A549 (cell line): ENCODE results near the gene MYBPC2. TPM values are rescaled to one million over a fixed set of nuclear protein-coding genes. Genes with fewer than 3 reads are reported as not detected.

Experiments used
- ATAC-seq, 2 experiments: fragments of 200-7000 bp in 1 of 2; fragments of >200 bp in 1 of 2; cut with Nextera tagmentation in 1 of 2; cut with Tn5 transposase in 1 of 2; 3 replicates each; pipeline versions ENCODE4 v1.8.0 to v1.9.1; 2018 to 2020; ENCODE audit warnings: mild to moderate bottlenecking in 1 of 2, moderate library complexity in 1 of 2
- CTCF ChIA-PET: fragments of 300-600 bp; sonication (Branson Sonifier 250); formaldehyde crosslinking; extraction: SDS; loops from one replicate; lab custom pipeline; 2021; ENCODE audit warnings: antibody characterized with exemption, inconsistent platforms; lab: Yijun Ruan, JAX
- POLR2A ChIA-PET: fragments of 350-600 bp; formaldehyde crosslinking; extraction: SDS; loops from one replicate; lab custom pipeline; 2021; ENCODE audit warnings: antibody characterized with exemption, inconsistent platforms; lab: Yijun Ruan, JAX
- DNase-seq, 2 experiments: peaks; one replicate each; pipeline versions ENCODE4 v3.0.0 to v3.0.0-alpha.2; 2011 to 2016; ENCODE audit warnings: low read depth in 1 of 2, low spot score in 1 of 2
- FAIRE-seq: peaks from 2 replicates; lab custom pipeline; 2011; peaks lifted over from hg19 to GRCh38; lab: Jason Lieb, UNC
- H3K27ac ChIP-seq, 2 experiments: fragments of >200 bp; sonication (Bioruptor Twin); formaldehyde crosslinking; 3 replicates each; pipeline ENCODE4 v1.5.1; 2016 to 2017
- H3K4me1 ChIP-seq: fragments of >200 bp; sonication (Bioruptor Twin); formaldehyde crosslinking; 3 replicates; pipeline ENCODE4 v1.6.1; 2016
- H3K4me2 ChIP-seq: fragments of >200 bp; sonication (Bioruptor Twin); formaldehyde crosslinking; 3 replicates; pipeline ENCODE4 v1.6.1; 2016
- H3K4me3 ChIP-seq: fragments of >200 bp; sonication (Bioruptor Twin); formaldehyde crosslinking; 3 replicates; pipeline ENCODE4 v1.5.1; 2016
- H3K9me3 ChIP-seq: fragments of >200 bp; sonication (Bioruptor Twin); formaldehyde crosslinking; 3 replicates; pipeline ENCODE4 v1.6.1; 2016
- CEBPB ChIP-seq, 2 experiments: fragments of >200 bp in 1 of 2; sonication (Bioruptor Twin) in 1 of 2; formaldehyde crosslinking in 1 of 2; IDR thresholded peaks; 2 replicates each; pipeline ENCODE4 v1.6.1; 2012 to 2016
- CHD2 ChIP-seq: fragments of 150-350 bp; IDR thresholded peaks from 2 replicates; pipeline ENCODE4 v1.6.1; 2014; ENCODE audit warnings: low read length; ENCODE audit not compliant: partially characterized antibody
- CTCF ChIP-seq: fragments of >200 bp; sonication (Bioruptor Twin); formaldehyde crosslinking; IDR thresholded peaks from 3 replicates; pipeline ENCODE4 v1.5.1; 2016
- EHF ChIP-seq: fragments of 250-450 bp; sonication (Bioruptor Pico); IDR thresholded peaks from 2 replicates; pipeline ENCODE4 v1.5.0; 2020; ENCODE audit warnings: mild to moderate bottlenecking
- EP300 ChIP-seq, 2 experiments: fragments of >200 bp; sonication (Bioruptor Twin); formaldehyde crosslinking; IDR thresholded peaks; 2 replicates in 1 of 2; 3 replicates in 1 of 2; pipeline ENCODE4 v1.6.1; 2016 to 2017
- ESRRA ChIP-seq: fragments of 150-350 bp; IDR thresholded peaks from 2 replicates; pipeline ENCODE4 v1.6.1; 2014; ENCODE audit warnings: mild to moderate bottlenecking, low read length, borderline replicate concordance
- FOSL2 ChIP-seq, 2 experiments: fragments of 450-650 bp in 1 of 2; fragments of >200 bp in 1 of 2; sonication (Bioruptor Twin) in 1 of 2; formaldehyde crosslinking; IDR thresholded peaks; 2 replicates each; pipeline versions ENCODE4 v1.5.0 to v1.6.1; 2016 to 2020; ENCODE audit warnings: mild to moderate bottlenecking in 1 of 2, moderate library complexity in 1 of 2
- FOXS1 ChIP-seq: fragments of 250-450 bp; sonication (Bioruptor Pico); IDR thresholded peaks from 2 replicates; pipeline ENCODE4 v1.5.0; 2020; ENCODE audit warnings: mild to moderate bottlenecking, moderate library complexity
- HDAC2 ChIP-seq: fragments of 200-600 bp; sonication (generic); IDR thresholded peaks from 2 replicates; pipeline ENCODE4 v1.6.1; 2016
- HEYL ChIP-seq: fragments of 250-450 bp; sonication (Bioruptor Pico); IDR thresholded peaks from 2 replicates; pipeline ENCODE4 v1.8.0; 2021; ENCODE audit warnings: mild to moderate bottlenecking, moderate library complexity
- HMGXB4 ChIP-seq: fragments of 250-450 bp; sonication (Bioruptor Pico); IDR thresholded peaks from 2 replicates; pipeline ENCODE4 v1.5.0; 2021; ENCODE audit warnings: mild to moderate bottlenecking, moderate library complexity, borderline replicate concordance
- HOXA7 ChIP-seq: fragments of 250-450 bp; sonication (Bioruptor Pico); IDR thresholded peaks from 2 replicates; pipeline ENCODE4 v1.5.0; 2020; ENCODE audit warnings: mild to moderate bottlenecking, moderate library complexity
- HOXB13 ChIP-seq: fragments of 250-450 bp; sonication (Bioruptor Pico); IDR thresholded peaks from 2 replicates; pipeline ENCODE4 v1.5.0; 2020; ENCODE audit warnings: low read depth, mild to moderate bottlenecking, moderate library complexity
- JUN ChIP-seq, 2 experiments: fragments of >200 bp; sonication (Bioruptor Twin); formaldehyde crosslinking; IDR thresholded peaks; 2 replicates in 1 of 2; 3 replicates in 1 of 2; pipeline ENCODE4 v1.6.1; 2016 to 2017
- JUNB ChIP-seq: fragments of >200 bp; sonication (Bioruptor Twin); formaldehyde crosslinking; IDR thresholded peaks from 2 replicates; pipeline ENCODE4 v1.6.1; 2016
- KDM5A ChIP-seq: fragments of 200-600 bp; sonication (generic); IDR thresholded peaks from 2 replicates; pipeline ENCODE4 v1.6.1; 2016; ENCODE audit warnings: antibody characterized with exemption, mild to moderate bottlenecking
- NFE2L2 ChIP-seq: fragments of 150-350 bp; conservative IDR thresholded peaks from 2 replicates; pipeline ENCODE4 v1.6.1; 2014; ENCODE audit warnings: low read length
- NPAS2 ChIP-seq: fragments of 250-450 bp; sonication (Bioruptor Pico); IDR thresholded peaks from 2 replicates; pipeline ENCODE4 v1.8.0; 2022; ENCODE audit warnings: mild to moderate bottlenecking, moderate library complexity, borderline replicate concordance
- NR3C1 ChIP-seq: fragments of >200 bp; sonication (Bioruptor Twin); formaldehyde crosslinking; IDR thresholded peaks from 3 replicates; pipeline ENCODE4 v1.6.1; 2017
- PHF8 ChIP-seq: fragments of 200-600 bp; sonication (generic); IDR thresholded peaks from 2 replicates; pipeline ENCODE4 v1.6.1; 2016; ENCODE audit warnings: low read depth, mild to moderate bottlenecking, antibody characterized with exemption, moderate library complexity, borderline replicate concordance
- POLR2A ChIP-seq: IDR thresholded peaks from 2 replicates; pipeline ENCODE4 v1.6.1; 2012; ENCODE audit warnings: mild to moderate bottlenecking, low read length
- RFX5 ChIP-seq: fragments of 450-650 bp; IDR thresholded peaks from 2 replicates; pipeline ENCODE4 v1.7.1; 2014; ENCODE audit warnings: antibody characterized with exemption, mild to moderate bottlenecking, moderate library complexity
- SREBF2 ChIP-seq: fragments of 450-650 bp; IDR thresholded peaks from 2 replicates; pipeline ENCODE4 v1.6.1; 2014; ENCODE audit warnings: mild to moderate bottlenecking, moderate library complexity
- TFCP2L1 ChIP-seq: fragments of 250-450 bp; sonication (Bioruptor Pico); IDR thresholded peaks from 2 replicates; pipeline ENCODE4 v1.5.0; 2021; ENCODE audit warnings: mild to moderate bottlenecking
- ZFP36 ChIP-seq: fragments of 450-650 bp; IDR thresholded peaks from 2 replicates; pipeline ENCODE4 v1.6.1; 2014; ENCODE audit warnings: borderline replicate concordance; ENCODE audit not compliant: partially characterized antibody
- ZNF302 ChIP-seq: fragments of 250-450 bp; sonication (Bioruptor Pico); IDR thresholded peaks from 2 replicates; pipeline ENCODE4 v1.9.0; 2021; ENCODE audit warnings: inconsistent platforms, mild to moderate bottlenecking, moderate library complexity
- ZSCAN20 ChIP-seq: fragments of 250-450 bp; sonication (Bioruptor Pico); IDR thresholded peaks from 2 replicates; pipeline ENCODE4 v1.8.0; 2022; ENCODE audit warnings: mild to moderate bottlenecking, moderate library complexity
- WGBS: methylation state at CpG from one replicate; pipeline ENCODE4 v1.1.6; 2017; ENCODE audit errors: missing lambda C conversion rate; 5-methylcytosine and 5-hydroxymethylcytosine counted together
- polyA plus RNA-seq, 4 experiments: library from polyadenylated mRNA; depleted of rRNA in 3 of 4; stranded (reverse); fragments of >200 nt; fragmentation: RNase III in 1 of 4; extraction: RNeasy Plus Mini Kit Qiagen cat#74134 plus additional on column Dnase treatment in 1 of 4; gene quantifications; 2 replicates in 3 of 4; 3 replicates in 1 of 4; pipeline ENCODE4 v1.2.3, GENCODE V29; 2011 to 2017
- TF ChIP-seq, protein P1 (sequence below): fragments of 450-650 bp; IDR thresholded peaks from 2 replicates; pipeline ENCODE4 v1.6.1; 2014; ENCODE audit warnings: antibody characterized with exemption
- TF ChIP-seq, protein P2 (sequence below): fragments of 250-450 bp; sonication (Bioruptor Pico); IDR thresholded peaks from 2 replicates; pipeline ENCODE4 v1.5.0; 2020; ENCODE audit warnings: low read depth, mild to moderate bottlenecking, moderate library complexity

MYBPC2 gene
- polyA plus RNA-seq, 2 of the 4 experiments (the other 2 are of a cell fraction) = 0.10 TPM; not detected in 1

- CTCF ChIA-PET = interaction anchor here (0.6 to 1.8 kb wide), 5 partner anchors 23 to 102 kb away, joined by 3 to 7 read pairs (median 4); no protein-coding TSS in a partner anchor
- H3K9me3 ChIP-seq = no peaks in the 10 kb centered on the region
- POLR2A ChIA-PET = no interaction called here
- ATAC-seq = no peak
- H3K4me3 ChIP-seq = no peak overlapping the region
- H3K4me1 ChIP-seq = peaks cover 16% of the 10 kb centered on the region
- FAIRE-seq = no peak
- WGBS = 66% methylated on average over 10 of the region's 32 CpGs
- H3K4me2 ChIP-seq = no peak overlapping the region
- peak overlapping the region in 1 of 2 experiments; percentile 24; a peak in 1 of 6 replicates for H3K27ac ChIP-seq
- DNase-seq = no peak
- TF ChIP-seq NPAS2 (CRISPR knock-in tag) = no peak
- TF ChIP-seq, protein P1, sequence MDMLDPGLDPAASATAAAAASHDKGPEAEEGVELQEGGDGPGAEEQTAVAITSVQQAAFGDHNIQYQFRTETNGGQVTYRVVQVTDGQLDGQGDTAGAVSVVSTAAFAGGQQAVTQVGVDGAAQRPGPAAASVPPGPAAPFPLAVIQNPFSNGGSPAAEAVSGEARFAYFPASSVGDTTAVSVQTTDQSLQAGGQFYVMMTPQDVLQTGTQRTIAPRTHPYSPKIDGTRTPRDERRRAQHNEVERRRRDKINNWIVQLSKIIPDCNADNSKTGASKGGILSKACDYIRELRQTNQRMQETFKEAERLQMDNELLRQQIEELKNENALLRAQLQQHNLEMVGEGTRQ = no peak
- no peak for TF ChIP-seq JUN (IDR thresholded peaks at IDR 0.05)
- TF ChIP-seq, protein P2, sequence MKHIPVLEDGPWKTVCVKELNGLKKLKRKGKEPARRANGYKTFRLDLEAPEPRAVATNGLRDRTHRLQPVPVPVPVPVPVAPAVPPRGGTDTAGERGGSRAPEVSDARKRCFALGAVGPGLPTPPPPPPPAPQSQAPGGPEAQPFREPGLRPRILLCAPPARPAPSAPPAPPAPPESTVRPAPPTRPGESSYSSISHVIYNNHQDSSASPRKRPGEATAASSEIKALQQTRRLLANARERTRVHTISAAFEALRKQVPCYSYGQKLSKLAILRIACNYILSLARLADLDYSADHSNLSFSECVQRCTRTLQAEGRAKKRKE (CRISPR knock-in tag) = no peak
- no peak for TF ChIP-seq HEYL (CRISPR knock-in tag)
- TF ChIP-seq TFCP2L1 (CRISPR knock-in tag) = no peak
- TF ChIP-seq CHD2 = no peak
- no peak for TF ChIP-seq ZSCAN20
- TF ChIP-seq CEBPB (IDR thresholded peaks at IDR 0.05) = no peak
- TF ChIP-seq PHF8 = no peak
- no peak for TF ChIP-seq JUNB
- no peak for TF ChIP-seq KDM5A
- TF ChIP-seq ZFP36 = no peak
- TF ChIP-seq HOXA7 (CRISPR knock-in tag) = no peak
- TF ChIP-seq FOSL2 (IDR thresholded peaks at IDR 0.05) = no peak
- TF ChIP-seq FOSL2 (CRISPR knock-in tag; IDR thresholded peaks at IDR 0.05) = no peak
- no peak for TF ChIP-seq FOXS1 (CRISPR knock-in tag)
Measured at GRCh38 chr19:50459067-50459456, 26.4 kb downstream of the MYBPC2 start.

DNA sequence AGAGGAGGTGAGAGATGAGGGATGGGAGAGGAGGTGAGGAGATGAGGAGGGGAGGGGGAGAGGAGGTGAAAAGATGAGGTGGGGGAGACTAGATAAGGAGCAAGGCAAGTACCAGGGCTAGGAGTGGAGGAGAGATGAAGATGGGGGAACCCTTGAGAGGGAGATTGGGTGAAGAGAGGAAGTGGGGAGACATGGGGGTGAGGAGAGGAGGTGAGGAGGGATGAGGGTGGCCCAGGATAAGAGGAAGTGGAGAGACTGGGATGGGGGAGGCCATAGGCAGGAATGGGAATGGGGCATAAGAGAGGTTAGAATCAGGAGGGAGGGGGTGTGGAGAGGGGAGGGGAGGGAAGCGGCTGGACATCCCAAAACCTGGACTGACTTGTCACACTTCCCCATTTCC, 26.9 kb downstream of the MYBPC2 start:
- CTCF ChIA-PET = interaction anchor here (1.2 to 7.5 kb wide), 16 partner anchors 10 to 107 kb away, joined by 4 to 175 read pairs (median 22); partner anchors contain the start of genes EMC10, NAPSA and POLD1
- WGBS = 85% methylated on average over 1 of the region's 1 CpG
- H3K4me2 ChIP-seq = peak overlapping the region; percentile 76

More for the DNA sequence above, 26.9 kb downstream of the MYBPC2 start:
- H3K9me3 ChIP-seq = no peaks in the 10 kb centered on the region
- POLR2A ChIA-PET = interaction anchor here (1.5 to 2.0 kb wide), 2 partner anchors 75 to 84 kb away, joined by 6 to 7 read pairs; partner anchors contain the start of genes NR1H2 and POLD1
- DNase-seq (no peak), ATAC-seq (no peak; a peak in 1 of 6 replicates), FAIRE-seq (no peak)
- TF ChIP-seq HDAC2 = no peak
- TF ChIP-seq KDM5A = no peak
- TF ChIP-seq NFE2L2 = no peak
- TF ChIP-seq HMGXB4 (CRISPR knock-in tag) = no peak
- TF ChIP-seq EP300 (IDR thresholded peaks at IDR 0.05) = no peak
- TF ChIP-seq HOXB13 (CRISPR knock-in tag) = no peak
- TF ChIP-seq, protein P1 = no peak
- no peak for TF ChIP-seq SREBF2
- TF ChIP-seq ESRRA = no peak
- TF ChIP-seq POLR2A = no peak
- TF ChIP-seq ZFP36 = no peak
- TF ChIP-seq RFX5 = no peak
- TF ChIP-seq HEYL (CRISPR knock-in tag) = no peak
- TF ChIP-seq CTCF = no peak
- no peak for TF ChIP-seq TFCP2L1 (CRISPR knock-in tag)
- no peak for TF ChIP-seq FOSL2 (IDR thresholded peaks at IDR 0.05)
- TF ChIP-seq FOSL2 (CRISPR knock-in tag; IDR thresholded peaks at IDR 0.05) = no peak
- no peak for TF ChIP-seq ZNF302
- no peak for TF ChIP-seq NR3C1
- no peak for TF ChIP-seq JUNB
- TF ChIP-seq EHF (CRISPR knock-in tag) = no peak
- H3K4me3 ChIP-seq = no peak overlapping the region
- H3K4me1 ChIP-seq = peaks cover 16% of the 10 kb centered on the region
- H3K27ac ChIP-seq = peak overlapping the region; percentile 30 to 73; a peak in 4 of 6 replicates
